ENCODE data around the gene BDP1. TPM values are rescaled to one million over a fixed set of nuclear protein-coding genes. Genes with fewer than 3 reads are reported as not detected.
"Not testable (repeated sequence)": the region's sequence is repeated elsewhere in the genome, so short reads cannot be mapped to it uniquely, and the experiment has no call there.

BDP1 gene
- 10 to 100 TPM in 11 of 12 donors, not detected in 1; 22.6 to 34.9 (median 29.5) TPM for polyA plus RNA-seq (ENCODE audit: insufficient read length in 12 of 12)
- long read RNA-seq, donor 1 = 0 reads
- long read RNA-seq, donor 2, partial matches to known transcripts = 6 of 8 reads
- long read RNA-seq, donor 2, other reads (novel, unspliced or antisense) = 0 of 8 reads
- long read RNA-seq, donor 3, partial matches to known transcripts = 0 of 1 reads
- long read RNA-seq, donor 3, other reads (novel, unspliced or antisense) = 0 of 1 reads
- long read RNA-seq, donor 4, partial matches to known transcripts = 0 of 4 reads
- long read RNA-seq, donor 4, other reads (novel, unspliced or antisense) = 0 of 4 reads
- long read RNA-seq, donor 5, partial matches to known transcripts = 0 of 3 reads
- long read RNA-seq, donor 5, other reads (novel, unspliced or antisense) = 0 of 3 reads
- long read RNA-seq, donor 6, partial matches to known transcripts = 0 of 2 reads
- long read RNA-seq, donor 6, other reads (novel, unspliced or antisense) = 0 of 2 reads
- long read RNA-seq, donor 7, partial matches to known transcripts = 9 of 10 reads
- long read RNA-seq, donor 7, other reads (novel, unspliced or antisense) = 0 of 10 reads
- long read RNA-seq, donor 8, transcript BDP1-203 (6 exons, 3,403 nt) = major isoform, 5 of 5 reads
- long read RNA-seq, donor 8, partial matches to known transcripts = 0 of 5 reads
- long read RNA-seq, donor 8, other reads (novel, unspliced or antisense) = 0 of 5 reads
- long read RNA-seq, donor 9, partial matches to known transcripts = 0 of 1 reads
- long read RNA-seq, donor 9, other reads (novel, unspliced or antisense) = 0 of 1 reads
- long read RNA-seq, donor 10, partial matches to known transcripts = 0 of 3 reads
- long read RNA-seq, donor 10, other reads (novel, unspliced or antisense) = 0 of 3 reads
- long read RNA-seq, donor 11, partial matches to known transcripts = 0 of 3 reads
- long read RNA-seq, donor 11, other reads (novel, unspliced or antisense) = 0 of 3 reads

- peak; percentile 98 for DNase-seq
Measured at GRCh38 chr5:71455427-71456361, at the start of gene BDP1. Gene BDP1 (plus strand): TSS chr5:71455651. CDS start chr5:71455878, 227 bp downstream.

- not testable (repeated sequence) for DNase-seq
Measured at GRCh38 chr5:71410088-71410487, 45.4 kb upstream of the BDP1 start.

- DNase-seq = not testable (repeated sequence)
Measured at GRCh38 chr5:71415626-71416025, 39.8 kb upstream of the BDP1 start.

- not testable (repeated sequence) for DNase-seq
Measured at GRCh38 chr5:71418026-71418425, 37.4 kb upstream of the BDP1 start.

- DNase-seq = not testable (repeated sequence)
Measured at GRCh38 chr5:71421278-71421677, 34.2 kb upstream of the BDP1 start.

- DNase-seq = not testable (repeated sequence)
Measured at GRCh38 chr5:71423896-71424295, 31.6 kb upstream of the BDP1 start.

- DNase-seq = not testable (repeated sequence)
Measured at GRCh38 chr5:71426686-71427474, 28.6 kb upstream of the BDP1 start.

GRCh38 chr5:71432410-71432809 lies 23.0 kb upstream of the BDP1 start:
- not testable (repeated sequence) for DNase-seq

GRCh38 chr5:71434825-71435224 lies 20.6 kb upstream of the BDP1 start:
- not testable (repeated sequence) for DNase-seq

- DNase-seq = not testable (repeated sequence)
Measured at GRCh38 chr5:71441564-71441963, 13.9 kb upstream of the BDP1 start.

GRCh38 chr5:71443891-71444290 lies 11.6 kb upstream of the BDP1 start:
- DNase-seq = not testable (repeated sequence)

- DNase-seq = not testable (repeated sequence)
Measured at GRCh38 chr5:71445015-71445414, 10.4 kb upstream of the BDP1 start.

GRCh38 chr5:71445523-71446152 lies 9.8 kb upstream of the BDP1 start:
- not testable (repeated sequence) for DNase-seq

- not testable (repeated sequence) for DNase-seq
Measured at GRCh38 chr5:71446540-71447216, 8.8 kb upstream of the BDP1 start.

- not testable (repeated sequence) for DNase-seq
Measured at GRCh38 chr5:71447218-71447808, 8.1 kb upstream of the BDP1 start.

GRCh38 chr5:71452876-71453275 lies 2.6 kb upstream of the BDP1 start:
- no peak for DNase-seq

- no peak for DNase-seq
Measured at GRCh38 chr5:71454913-71455312, 538 bp upstream of the BDP1 start.

- no peak for DNase-seq
Measured at GRCh38 chr5:71456362-71456743, 902 bp downstream of the BDP1 start.

GRCh38 chr5:71457106-71457505 lies 1.7 kb downstream of the BDP1 start:
- no peak for DNase-seq
